NCI-H187 treated with DMSO at 0.1 percent for 48 hours (cell line): ENCODE data around the gene ATG4B.
A peak's percentile ranks its signal among the peaks of the same experiment; 100 is the strongest.

Experiments
- DNase-seq: peaks from one replicate; lab custom pipeline; 2025; lab: John Stamatoyannopoulos, UW

Gene ATG4B

GRCh38 chr2:241690202-241690717 lies 52.8 kb downstream of the ATG4B start:
- no peak for DNase-seq

- DNase-seq, result no peak
Measured at GRCh38 chr2:241692448-241692847, 55.0 kb downstream of the ATG4B start.

DNA sequence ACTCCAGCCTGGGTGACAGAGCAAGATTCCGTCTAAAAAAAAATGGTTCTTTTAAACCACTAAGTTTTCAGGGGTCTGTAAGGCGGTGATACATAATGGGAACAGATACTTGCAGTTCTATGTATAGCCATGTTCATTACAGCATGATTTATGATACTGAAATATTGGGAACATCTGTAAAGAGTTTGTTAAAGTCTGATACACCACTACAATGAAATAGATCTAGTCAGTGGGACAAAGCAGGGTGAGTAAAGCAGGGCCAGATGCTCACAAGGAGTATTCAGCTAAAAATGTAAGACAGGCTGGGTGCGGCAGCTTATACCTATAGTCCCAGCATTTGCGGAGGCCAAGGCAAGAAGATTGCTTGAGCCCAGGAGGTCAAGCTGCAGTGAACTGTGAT lies 58.2 kb downstream of the ATG4B start:
- DNase-seq, result no peak

- peak; percentile 4 for DNase-seq
Measured at GRCh38 chr2:241701149-241701398, 63.6 kb downstream of the ATG4B start.

DNA sequence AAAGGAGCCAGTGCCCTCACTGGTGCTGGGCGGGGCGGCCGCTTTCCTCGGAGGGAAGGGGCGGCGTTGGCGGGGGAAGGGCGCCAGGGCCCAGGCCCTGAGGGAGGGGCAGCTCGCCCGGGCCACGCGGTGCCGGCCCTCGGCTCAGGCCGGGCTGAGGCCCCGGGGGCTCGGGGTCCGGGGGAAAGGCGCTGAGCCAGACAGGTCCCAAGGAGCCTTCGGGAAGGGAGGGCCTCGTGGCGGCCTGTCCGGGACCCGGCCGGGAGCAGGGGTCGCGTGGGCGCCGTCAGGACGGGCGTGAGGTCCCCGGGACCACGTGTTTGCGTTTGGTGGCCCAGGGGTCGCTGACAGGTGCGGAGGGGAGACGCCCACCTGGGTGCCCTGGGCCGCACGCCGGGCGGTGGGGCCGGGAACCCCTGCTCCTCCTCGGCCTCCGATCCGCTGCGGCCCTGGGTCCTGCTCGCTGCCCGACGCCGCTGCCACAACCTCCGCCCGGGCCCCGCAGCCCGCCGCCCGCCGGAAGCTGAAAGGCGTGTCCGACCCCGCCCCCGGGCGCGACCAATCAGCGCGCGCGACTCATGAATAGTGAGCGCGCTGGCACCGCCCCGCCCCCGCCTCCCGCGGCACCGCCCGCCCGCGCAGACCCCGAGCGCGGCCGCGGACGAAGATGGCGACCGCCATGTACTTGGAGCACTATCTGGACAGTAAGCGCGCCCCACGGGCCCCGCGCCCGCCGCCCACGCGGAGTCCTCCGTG lies 64.1 kb downstream of the ATG4B start, which contains the start of gene ING5:
ING5 (plus strand) TSS at position 641 of the 756 bp plus-strand sequence; CDS start at position 668, 27 bp downstream.
- DNase-seq, result no peak

DNA sequence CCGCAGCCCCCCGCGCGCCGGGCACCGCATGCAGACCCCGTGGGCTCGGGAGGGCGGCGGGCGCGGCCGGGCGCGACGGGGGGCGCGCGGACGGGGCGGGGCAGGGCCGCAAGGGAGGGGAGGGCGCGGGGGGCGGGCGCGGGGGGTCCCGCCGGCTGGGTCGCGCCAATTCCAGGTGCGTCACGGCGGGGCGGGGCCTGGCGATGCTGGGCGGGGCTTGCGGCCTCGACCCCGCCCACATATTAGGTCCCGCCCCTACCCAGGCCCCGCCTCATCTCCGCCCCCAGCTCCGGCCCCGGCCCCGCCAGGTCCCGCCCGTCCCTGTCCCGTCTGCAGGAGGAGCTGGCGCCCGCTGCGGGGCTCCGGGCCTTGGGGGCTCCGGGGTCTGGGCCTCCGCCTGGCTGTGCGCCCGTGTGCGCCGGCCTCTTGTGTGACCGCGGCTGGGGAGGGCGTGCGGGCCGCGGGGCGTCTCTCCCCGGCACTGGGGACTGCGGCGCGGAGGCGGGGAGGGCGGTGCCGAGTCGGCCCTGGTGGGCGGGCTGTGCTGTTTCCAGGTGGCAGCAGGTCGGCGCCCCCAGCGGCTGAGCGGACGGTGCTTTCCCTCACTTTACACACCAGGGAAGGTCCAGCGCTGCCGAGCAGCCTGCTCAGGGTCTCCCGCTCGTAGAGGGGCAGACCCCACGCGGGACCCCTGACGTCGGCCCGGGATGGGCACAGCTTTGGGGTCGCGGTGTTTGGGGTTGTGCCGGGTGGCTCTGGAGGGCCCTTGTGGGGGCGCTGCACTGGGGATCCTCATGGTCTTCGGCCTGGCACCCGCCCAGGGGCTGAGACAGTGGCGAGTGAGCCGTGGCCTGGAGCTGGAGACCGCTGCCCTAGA lies 64.9 kb downstream of the ATG4B start:
- no peak for DNase-seq

GRCh38 chr2:241703032-241703604 lies 65.6 kb downstream of the ATG4B start:
- no peak for DNase-seq

GRCh38 chr2:241706537-241706936 lies 69.0 kb downstream of the ATG4B start:
- DNase-seq, result no peak

- no peak for DNase-seq
Measured at GRCh38 chr2:241708879-241709278, 71.4 kb downstream of the ATG4B start.

GRCh38 chr2:241719093-241719492 lies 81.6 kb downstream of the ATG4B start:
- DNase-seq, result no peak

DNA sequence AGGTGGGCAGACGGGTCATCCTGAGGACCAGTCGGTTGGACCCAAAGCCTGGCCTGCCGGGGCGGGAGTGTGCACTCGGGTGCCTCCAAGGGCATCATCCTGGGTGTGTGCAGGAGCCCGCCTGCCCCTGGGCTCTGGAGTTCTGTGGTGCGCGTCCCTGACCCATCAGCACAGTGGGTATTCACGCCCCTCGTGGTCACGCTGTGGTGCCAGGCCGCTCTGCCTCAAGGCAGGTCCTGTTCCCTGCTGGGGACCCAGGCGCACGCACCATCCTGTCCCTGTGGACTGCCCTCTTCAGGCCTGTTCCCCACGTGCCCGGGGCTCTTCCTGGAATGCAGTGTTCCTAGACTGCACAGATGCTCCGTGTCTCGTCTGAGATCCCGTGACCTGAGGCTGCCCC lies 82.6 kb downstream of the ATG4B start:
- DNase-seq, result no peak

DNA sequence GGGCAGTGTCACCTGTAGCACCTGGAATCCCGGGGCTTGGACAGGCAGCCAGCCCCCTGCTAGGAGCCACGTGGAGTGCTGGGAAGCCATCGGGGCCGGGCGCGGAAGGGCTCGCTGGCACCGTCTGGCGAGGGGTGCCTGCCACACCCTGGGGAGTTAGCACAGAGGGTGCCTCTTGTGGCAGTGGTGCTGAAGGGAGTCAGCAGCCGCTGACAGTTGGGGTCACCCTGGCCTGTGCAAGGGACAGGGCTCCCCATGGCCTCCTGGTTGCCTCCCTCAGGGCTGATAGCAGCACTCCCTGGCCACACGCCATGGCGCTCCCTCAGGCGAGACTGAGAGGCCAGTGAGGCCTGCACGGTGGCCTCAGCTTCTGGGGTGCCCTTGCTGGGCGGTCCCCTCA lies 83.1 kb downstream of the ATG4B start:
- DNase-seq, result no peak

- DNase-seq, result no peak
Measured at GRCh38 chr2:241721852-241722251, 84.4 kb downstream of the ATG4B start.

DNA sequence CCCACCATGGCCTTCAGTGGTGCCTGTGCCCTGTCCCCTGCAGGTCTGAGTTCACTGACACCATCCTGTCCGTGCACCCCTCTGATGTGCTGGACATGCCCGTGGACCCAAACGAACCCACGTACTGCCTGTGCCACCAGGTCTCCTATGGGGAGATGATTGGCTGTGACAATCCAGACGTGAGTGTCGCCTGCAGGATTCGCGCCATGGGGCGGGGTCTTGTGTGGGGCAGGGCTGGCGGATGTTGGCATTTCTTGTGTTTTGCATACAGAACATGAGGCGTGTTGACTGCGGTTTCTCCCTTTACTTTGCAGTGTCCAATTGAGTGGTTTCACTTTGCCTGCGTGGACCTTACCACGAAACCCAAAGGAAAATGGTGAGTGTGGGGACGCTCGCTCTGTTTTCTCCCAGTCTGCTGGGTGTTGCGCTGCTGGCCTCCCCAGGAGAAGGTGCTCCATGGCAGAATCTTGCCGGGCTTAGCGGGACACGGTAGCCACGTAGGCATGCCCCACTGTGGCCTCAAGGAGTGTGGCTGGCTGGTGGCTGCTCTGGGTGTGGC lies 85.5 kb downstream of the ATG4B start:
- DNase-seq, result no peak
